CD4-positive, alpha-beta T cell treated with Interleukin-6 at 100 ng/mL for 8 hours (primary cell): ENCODE results near the gene FRMD4B.

Experiments
- DNase-seq: peaks from one replicate; pipeline ENCODE4 v3.0.0-alpha.2; 2020; ENCODE audit warnings: mixed read lengths, low spot score

The FRMD4B gene

GRCh38 chr3:69405067-69405466, 19.2 kb upstream of the FRMD4B start:
- DNase-seq: no peak

DNA sequence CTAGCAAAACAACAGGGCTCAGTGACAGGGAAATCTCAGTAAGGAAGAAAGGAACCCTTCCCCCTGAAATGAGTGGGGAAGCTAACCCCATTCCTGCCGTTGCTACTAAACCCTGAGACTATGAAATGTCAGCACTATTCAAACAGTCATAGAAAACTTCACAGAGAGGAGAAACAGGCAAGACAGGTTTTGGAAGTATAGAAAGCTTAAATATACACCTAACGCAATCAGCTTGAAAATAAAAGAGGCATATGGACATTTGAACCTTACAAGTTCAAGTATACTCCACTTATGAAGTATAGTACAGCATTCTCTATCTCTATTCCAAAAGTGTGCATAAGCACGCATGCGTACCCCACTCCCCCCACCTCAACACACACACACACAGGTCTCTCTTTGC, 17.6 kb upstream of the FRMD4B start:
- no peak for DNase-seq

DNA sequence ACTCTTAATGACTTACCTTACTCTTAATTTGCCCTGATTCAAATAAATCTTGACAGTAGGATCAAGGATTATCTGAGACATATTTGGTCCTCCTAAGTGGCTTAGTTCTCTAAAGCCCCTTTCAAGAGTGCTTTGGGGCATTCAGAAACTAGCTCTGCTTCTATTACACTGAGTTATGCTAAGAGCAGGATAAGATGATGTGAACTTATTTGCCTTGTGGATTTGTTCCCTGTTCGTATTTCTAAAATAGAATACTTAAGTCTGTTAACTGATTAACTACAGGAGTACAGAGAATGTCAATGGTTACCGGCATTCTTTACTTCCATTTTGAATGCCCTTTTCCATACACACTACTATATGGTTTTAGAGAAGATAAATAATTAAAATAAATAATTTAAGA, 14.8 kb upstream of the FRMD4B start:
- DNase-seq: no peak

GRCh38 chr3:69392850-69393249, 7.0 kb upstream of the FRMD4B start:
- no peak for DNase-seq

DNA sequence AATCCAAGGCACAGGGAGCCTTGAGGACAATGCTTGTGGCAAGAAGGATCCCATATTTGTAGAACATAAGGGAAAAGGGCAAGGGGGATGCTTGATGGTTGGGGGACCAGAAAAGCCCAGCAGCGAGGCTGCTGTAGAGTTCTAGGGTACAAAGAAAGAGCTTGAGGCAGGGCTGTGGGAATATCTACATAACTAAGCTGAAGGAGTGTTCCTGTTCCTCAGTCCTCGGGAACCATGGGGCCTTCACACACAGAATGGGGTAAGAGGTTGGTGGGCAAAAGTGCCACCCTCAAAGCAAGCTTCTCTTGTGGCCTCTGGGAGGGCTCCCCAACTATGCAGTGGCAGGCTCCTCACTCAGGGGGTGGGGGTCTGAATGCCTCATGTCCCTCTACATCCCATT, 6.5 kb upstream of the FRMD4B start:
- no peak for DNase-seq

- DNase-seq: no peak
Observed at GRCh38 chr3:69391554-69391953, 5.7 kb upstream of the FRMD4B start.

GRCh38 chr3:69390771-69391170, 4.9 kb upstream of the FRMD4B start:
- DNase-seq: no peak

- no peak for DNase-seq
Observed at GRCh38 chr3:69389520-69390248, 3.8 kb upstream of the FRMD4B start.

GRCh38 chr3:69388241-69388640, 2.4 kb upstream of the FRMD4B start:
- no peak for DNase-seq

- DNase-seq: no peak
Observed at GRCh38 chr3:69386556-69387385, 883 bp upstream of the FRMD4B start.

GRCh38 chr3:69385123-69385722, 665 bp downstream of the FRMD4B start:
- no peak for DNase-seq

DNA sequence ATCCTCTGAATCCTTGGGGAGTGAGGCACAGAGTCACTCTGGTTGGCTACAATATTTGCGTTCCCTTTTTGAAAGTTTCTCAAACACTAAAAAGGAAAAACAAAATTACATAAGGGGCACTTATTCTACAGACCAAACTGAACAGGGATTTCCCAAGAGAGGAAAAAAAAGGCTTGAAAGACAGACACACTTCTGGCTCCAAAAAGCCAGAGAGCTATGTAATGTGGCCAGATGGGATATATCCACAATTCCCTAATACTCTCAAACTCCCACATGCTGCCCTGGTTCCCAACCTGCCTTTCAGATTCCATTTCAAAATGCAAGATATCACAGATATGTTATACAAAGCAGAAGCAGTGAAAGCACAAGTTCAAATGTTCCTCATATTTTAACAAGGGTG, 1.6 kb downstream of the FRMD4B start:
- no peak for DNase-seq

DNA sequence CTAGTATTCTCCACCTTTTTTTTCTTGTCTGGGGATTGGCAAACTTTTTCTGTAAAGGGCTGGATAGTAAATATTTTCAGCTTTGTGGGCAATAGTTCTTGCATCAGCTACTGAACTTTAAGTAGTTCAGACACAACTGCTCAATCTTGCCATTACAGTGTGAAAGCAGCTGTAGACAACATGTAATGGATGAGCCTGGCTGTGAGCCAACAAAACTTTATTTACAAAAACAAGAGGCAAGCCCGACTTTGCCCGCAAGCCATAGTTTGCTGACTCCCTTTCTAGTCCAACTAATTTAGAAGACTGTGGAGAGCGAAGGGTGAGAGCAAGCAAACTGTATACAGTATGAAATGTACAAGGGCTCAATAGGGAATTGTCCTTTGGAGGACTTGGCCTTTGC, 6.2 kb downstream of the FRMD4B start:
- DNase-seq: no peak

GRCh38 chr3:69378112-69378802, 7.6 kb downstream of the FRMD4B start:
- no peak for DNase-seq

- no peak for DNase-seq
Observed at GRCh38 chr3:69377262-69377661, 8.6 kb downstream of the FRMD4B start.

GRCh38 chr3:69376731-69377130, 9.2 kb downstream of the FRMD4B start:
- no peak for DNase-seq

GRCh38 chr3:69371816-69372215, 14.1 kb downstream of the FRMD4B start:
- no peak for DNase-seq

- DNase-seq: no peak
Observed at GRCh38 chr3:69370901-69371301, 15.0 kb downstream of the FRMD4B start.

DNA sequence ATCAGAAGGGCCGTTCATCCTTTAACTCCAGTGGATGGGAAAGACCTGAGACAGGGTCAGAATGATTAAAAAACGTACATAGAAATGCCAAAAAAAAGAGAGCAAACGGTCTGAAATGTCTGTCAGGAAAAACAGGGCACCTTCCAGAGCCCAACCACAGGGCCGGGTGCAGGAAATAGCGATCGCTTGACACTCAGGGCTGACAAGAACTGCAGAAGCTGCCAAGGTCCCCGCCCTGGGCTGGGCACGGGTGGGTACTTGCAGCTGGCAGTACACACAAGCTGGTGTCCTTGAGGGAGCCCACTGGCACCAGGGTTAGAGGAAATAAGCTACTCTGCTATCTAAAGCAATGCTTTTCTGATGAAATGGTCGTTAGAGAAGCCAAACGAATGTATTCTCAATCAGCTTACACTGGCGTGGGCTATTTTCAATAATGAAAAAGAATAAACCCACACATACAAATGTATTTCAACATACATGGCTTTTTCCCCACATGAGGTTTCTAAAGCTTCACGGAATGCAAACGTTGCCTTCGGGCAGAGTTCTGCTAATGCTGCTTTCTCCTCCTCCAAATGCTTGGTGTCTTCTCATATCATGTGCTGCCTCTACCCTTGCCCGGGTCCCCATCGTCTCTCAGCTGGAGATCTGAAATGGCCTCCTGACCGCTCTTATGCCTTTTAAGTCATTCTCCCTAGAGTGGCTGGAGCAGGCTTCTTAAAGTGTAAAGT, 15.6 kb downstream of the FRMD4B start:
- DNase-seq: peak; percentile 17

DNA sequence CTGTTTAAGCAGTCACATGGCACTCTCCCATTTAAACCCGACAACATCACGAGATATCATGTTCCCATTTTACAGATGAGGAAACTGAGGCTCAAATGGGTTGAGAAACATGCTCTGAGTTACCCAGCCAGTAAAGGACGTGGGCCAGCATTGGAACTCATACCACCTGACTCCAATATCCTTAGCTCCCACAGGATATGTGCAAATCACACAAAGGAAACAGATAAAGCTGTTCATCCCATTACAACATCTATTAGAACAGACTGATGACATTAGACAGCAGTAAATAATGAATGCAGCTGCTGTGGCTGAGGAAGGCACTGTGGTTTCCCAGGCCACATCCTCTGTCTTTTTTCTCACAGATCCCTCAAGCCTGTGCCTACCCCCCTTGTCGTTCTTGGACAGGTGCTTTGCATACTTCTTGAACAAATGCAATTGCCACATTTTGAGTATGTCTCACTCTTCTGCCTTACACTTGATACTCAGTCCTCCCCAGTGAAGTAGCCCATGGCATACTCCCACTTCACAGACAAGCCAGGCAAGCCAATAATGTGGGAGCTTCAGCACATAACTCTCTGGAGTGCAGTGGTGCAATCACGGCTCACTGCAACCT, 17.7 kb downstream of the FRMD4B start:
- peak; percentile 24 for DNase-seq

DNA sequence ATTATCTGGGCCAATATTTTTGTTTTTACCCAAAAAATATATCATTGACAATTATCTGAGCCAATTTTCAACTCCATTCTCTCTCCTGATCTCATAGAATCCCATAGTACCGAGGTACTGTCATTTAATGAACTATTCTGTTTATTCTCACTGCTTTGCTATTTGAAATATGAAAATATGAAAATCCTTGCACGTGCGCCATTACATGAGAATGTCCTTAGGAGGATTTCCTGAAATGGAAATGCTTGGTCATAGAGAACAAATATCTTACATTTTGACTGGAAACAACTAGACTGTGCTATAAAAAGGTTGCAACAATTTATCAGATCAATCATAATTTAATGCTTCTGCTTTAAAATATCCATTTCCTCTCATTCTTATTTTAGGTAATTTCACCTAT, 18.3 kb downstream of the FRMD4B start:
- no peak for DNase-seq
